Fibroblast of lung (primary cell): ENCODE results near the gene NSMF.

Experiments used
- CTCF ChIP-seq, 2 donors: IDR thresholded peaks in 1 of 2; conservative IDR thresholded peaks in 1 of 2; 1 replicate in 1 of 2; 2 replicates in 1 of 2; pipeline ENCODE4 v1.5.1; 2011 to 2012; ENCODE audit warnings: low read length in 2 of 2, control low read depth in 1 of 2, inconsistent platforms in 1 of 2, low read depth in 1 of 2, mild to moderate bottlenecking in 1 of 2
- EZH2 ChIP-seq: IDR thresholded peaks from 2 replicates; pipeline ENCODE4 v1.5.1; 2012; ENCODE audit warnings: low read length, control low read depth, mild to moderate bottlenecking; ENCODE audit errors: missing control alignments

GRCh38 chr9:137461316-137461662, 2.2 kb upstream of the NSMF start:
- TF ChIP-seq EZH2 (no peak), CTCF (conservative IDR thresholded peaks at IDR 0.05 in 1 of 2, IDR thresholded peaks at IDR 0.05 in 1 of 2; ENCODE audit: low read depth in 1 of 2, low read length in 2 of 2) (no peak)
